Measurements from ENCODE around the gene FXYD4.

Gene FXYD4

GRCh38 chr10:43402880-43403452 is 31.5 kb downstream of the FXYD4 start:
- TF ChIP-seq CTCF (IDR thresholded peaks at IDR 0.05; ENCODE audit: low read depth, low read length, missing control alignments), result no peak
- no peak for DNase-seq (ENCODE audit: low read depth)
- no peak overlapping the region for H3K4me3 ChIP-seq (ENCODE audit: low read depth, low read length)
- in situ Hi-C loops (cut with HindIII; ENCODE audit: low sequenced_read_pairs), result no loop called here

GRCh38 chr10:43403911-43404703 is 32.7 kb downstream of the FXYD4 start:
- no peak for DNase-seq (ENCODE audit: low read depth)
- in situ Hi-C loops (cut with HindIII; ENCODE audit: low sequenced_read_pairs), result no loop called here
- no peak overlapping the region for H3K4me3 ChIP-seq (ENCODE audit: low read depth, low read length)
- TF ChIP-seq CTCF (IDR thresholded peaks at IDR 0.05; ENCODE audit: low read depth, low read length, missing control alignments), result no peak

- H3K4me3 ChIP-seq (ENCODE audit: low read depth, low read length), result no peak overlapping the region
These were observed 33.3 kb downstream of the FXYD4 start for GRCh38 chr10:43404704-43405084.

GRCh38 chr10:43407148-43407575 is 35.7 kb downstream of the FXYD4 start:
- DNase-seq (ENCODE audit: low read depth), result no peak
- in situ Hi-C loops (cut with HindIII; ENCODE audit: low sequenced_read_pairs), result no loop called here
- TF ChIP-seq CTCF (IDR thresholded peaks at IDR 0.05; ENCODE audit: low read depth, low read length, missing control alignments), result no peak
- peak overlapping the region; percentile 77 for H3K4me3 ChIP-seq (ENCODE audit: low read depth, low read length)

More at GRCh38 chr10:43404704-43405084, 33.3 kb downstream of the FXYD4 start:
- no peak for TF ChIP-seq CTCF (IDR thresholded peaks at IDR 0.05; ENCODE audit: low read depth, low read length, missing control alignments)
- DNase-seq (ENCODE audit: low read depth), result no peak
- in situ Hi-C loops (cut with HindIII; ENCODE audit: low sequenced_read_pairs), result no loop called here

GRCh38 chr10:43407576-43408330 is 36.3 kb downstream of the FXYD4 start:
- in situ Hi-C loops (cut with HindIII; ENCODE audit: low sequenced_read_pairs), result no loop called here
- TF ChIP-seq CTCF (IDR thresholded peaks at IDR 0.05; ENCODE audit: low read depth, low read length, missing control alignments), result peak; percentile 31
- DNase-seq (ENCODE audit: low read depth), result no peak
- H3K4me3 ChIP-seq (ENCODE audit: low read depth, low read length), result peak overlapping the region; percentile 77

- no peak for TF ChIP-seq CTCF (IDR thresholded peaks at IDR 0.05; ENCODE audit: low read depth, low read length, missing control alignments)
- peak overlapping the region; percentile 77 for H3K4me3 ChIP-seq (ENCODE audit: low read depth, low read length)
- DNase-seq (ENCODE audit: low read depth), result no peak
- in situ Hi-C loops (cut with HindIII; ENCODE audit: low sequenced_read_pairs), result no loop called here
These were observed 36.9 kb downstream of the FXYD4 start for GRCh38 chr10:43408331-43408709.

All from astrocyte of the cerebellum (primary cell).